Measurements from ENCODE around the gene MUC5AC.

The MUC5AC gene

GRCh38 chr11:1199241-1199750 is 41.5 kb downstream of the MUC5AC start:
- Histone ChIP-seq H3K4me2 (ENCODE audit: insufficient read depth, low read length) (no peak overlapping the region), H3K79me2 (ENCODE audit: insufficient read depth, low read length) (no peaks in the 10 kb centered on the region), H3K36me3 (ENCODE audit: insufficient read depth, low read length) (no peaks in the 10 kb centered on the region), H3K4me3 (ENCODE audit: low read depth in 1 of 2, low read length in 2 of 2) (no peak overlapping the region), H2AFZ (ENCODE audit: low read depth, low read length) (no peak overlapping the region), H3K27me3 (ENCODE audit: insufficient read depth, low read length, poor library complexity) (no peaks in the 10 kb centered on the region), H3K9ac (ENCODE audit: low read depth, low read length) (no peak overlapping the region), H3K27ac (ENCODE audit: low read length) (no peak overlapping the region), H3K9me3 (ENCODE audit: insufficient read depth, low read length, severe bottlenecking) (no peaks in the 10 kb centered on the region), H3K4me1 (ENCODE audit: insufficient read depth, low read length) (no peaks in the 10 kb centered on the region), H4K20me1 (ENCODE audit: insufficient read depth, low read length) (peaks cover 12% of the 10 kb centered on the region)
- ATAC-seq (ENCODE audit: insufficient read depth, low read depth) (no peak), DNase-seq (no peak)
- TF ChIP-seq EZH2 (IDR thresholded peaks at IDR 0.05; ENCODE audit: borderline replicate concordance, low read depth, low read length, severe bottlenecking) = no peak

- ATAC-seq (ENCODE audit: insufficient read depth, low read depth) (no peak), DNase-seq (no peak)
- no peak overlapping the region for H3K27ac ChIP-seq (ENCODE audit: low read length)
- H3K4me2 ChIP-seq (ENCODE audit: insufficient read depth, low read length) = no peak overlapping the region
- no peaks in the 10 kb centered on the region for H3K27me3 ChIP-seq (ENCODE audit: insufficient read depth, low read length, poor library complexity)
- H3K4me3 ChIP-seq (ENCODE audit: low read depth in 1 of 2, low read length in 2 of 2) = no peak overlapping the region
- H3K9ac ChIP-seq (ENCODE audit: low read depth, low read length) = no peak overlapping the region
- TF ChIP-seq CTCF (IDR thresholded peaks at IDR 0.05; ENCODE audit: borderline replicate concordance, extremely low read depth, low read length, poor library complexity, severe bottlenecking) (no peak), EZH2 (IDR thresholded peaks at IDR 0.05; ENCODE audit: borderline replicate concordance, low read depth, low read length, severe bottlenecking) (no peak)
- no peak overlapping the region for H2AFZ ChIP-seq (ENCODE audit: low read depth, low read length)
- no peaks in the 10 kb centered on the region for H3K9me3 ChIP-seq (ENCODE audit: insufficient read depth, low read length, severe bottlenecking)
- H3K4me1 ChIP-seq (ENCODE audit: insufficient read depth, low read length) = no peaks in the 10 kb centered on the region
- H3K36me3 ChIP-seq (ENCODE audit: insufficient read depth, low read length) = no peaks in the 10 kb centered on the region
- H3K79me2 ChIP-seq (ENCODE audit: insufficient read depth, low read length) = no peaks in the 10 kb centered on the region
- peaks cover 12% of the 10 kb centered on the region for H4K20me1 ChIP-seq (ENCODE audit: insufficient read depth, low read length)
Observed at GRCh38 chr11:1199751-1200610, 42.2 kb downstream of the MUC5AC start.

GRCh38 chr11:1200611-1201191 is 42.9 kb downstream of the MUC5AC start:
- H3K36me3 ChIP-seq (ENCODE audit: insufficient read depth, low read length) = no peaks in the 10 kb centered on the region
- no peak for TF ChIP-seq EZH2 (IDR thresholded peaks at IDR 0.05; ENCODE audit: borderline replicate concordance, low read depth, low read length, severe bottlenecking)
- no peaks in the 10 kb centered on the region for H3K4me1 ChIP-seq (ENCODE audit: insufficient read depth, low read length)
- H3K27ac ChIP-seq (ENCODE audit: low read length) = no peak overlapping the region
- no peaks in the 10 kb centered on the region for H3K79me2 ChIP-seq (ENCODE audit: insufficient read depth, low read length)
- no peak overlapping the region for H3K4me3 ChIP-seq (ENCODE audit: low read depth in 1 of 2, low read length in 2 of 2)
- no peak overlapping the region for H3K4me2 ChIP-seq (ENCODE audit: insufficient read depth, low read length)
- DNase-seq (no peak), ATAC-seq (ENCODE audit: insufficient read depth, low read depth) (no peak)
- no peak overlapping the region for H2AFZ ChIP-seq (ENCODE audit: low read depth, low read length)
- no peaks in the 10 kb centered on the region for H3K9me3 ChIP-seq (ENCODE audit: insufficient read depth, low read length, severe bottlenecking)
- H3K9ac ChIP-seq (ENCODE audit: low read depth, low read length) = no peak overlapping the region
- H3K27me3 ChIP-seq (ENCODE audit: insufficient read depth, low read length, poor library complexity) = no peaks in the 10 kb centered on the region
- peaks cover 12% of the 10 kb centered on the region for H4K20me1 ChIP-seq (ENCODE audit: insufficient read depth, low read length)

- H3K36me3 ChIP-seq (ENCODE audit: insufficient read depth, low read length) = no peaks in the 10 kb centered on the region
- DNase-seq (no peak), ATAC-seq (ENCODE audit: insufficient read depth, low read depth) (no peak)
Observed at GRCh38 chr11:1201395-1202153, 43.8 kb downstream of the MUC5AC start.

More at GRCh38 chr11:1201395-1202153, 43.8 kb downstream of the MUC5AC start:
- no peak overlapping the region for H3K4me2 ChIP-seq (ENCODE audit: insufficient read depth, low read length)
- H3K79me2 ChIP-seq (ENCODE audit: insufficient read depth, low read length) = no peaks in the 10 kb centered on the region
- no peaks in the 10 kb centered on the region for H3K4me1 ChIP-seq (ENCODE audit: insufficient read depth, low read length)
- no peak overlapping the region for H2AFZ ChIP-seq (ENCODE audit: low read depth, low read length)
- H3K4me3 ChIP-seq (ENCODE audit: low read depth in 1 of 2, low read length in 2 of 2) = no peak overlapping the region
- H3K9ac ChIP-seq (ENCODE audit: low read depth, low read length) = no peak overlapping the region
- peaks cover 12% of the 10 kb centered on the region for H4K20me1 ChIP-seq (ENCODE audit: insufficient read depth, low read length)
- H3K27ac ChIP-seq (ENCODE audit: low read length) = no peak overlapping the region
- H3K27me3 ChIP-seq (ENCODE audit: insufficient read depth, low read length, poor library complexity) = no peaks in the 10 kb centered on the region
- H3K9me3 ChIP-seq (ENCODE audit: insufficient read depth, low read length, severe bottlenecking) = no peaks in the 10 kb centered on the region
- TF ChIP-seq CTCF (IDR thresholded peaks at IDR 0.05; ENCODE audit: borderline replicate concordance, extremely low read depth, low read length, poor library complexity, severe bottlenecking) (no peak), EZH2 (IDR thresholded peaks at IDR 0.05; ENCODE audit: borderline replicate concordance, low read depth, low read length, severe bottlenecking) (no peak)

Measured in DND-41 (cell line).